Hepatocyte (in vitro differentiated cells): ENCODE measurements around the gene ASB16. TPM values are rescaled to one million over a fixed set of nuclear protein-coding genes. Genes with fewer than 3 reads are reported as not detected.
"Not testable (repeated sequence)": the region's sequence is repeated elsewhere in the genome, so short reads cannot be mapped to it uniquely, and the experiment has no call there.

Experiments
- DNase-seq: peaks from one replicate; pipeline ENCODE4 v3.0.0-alpha.2; 2016; ENCODE audit warnings: low spot score
- H2AFZ ChIP-seq: fragments of 200-600 bp; sonication (generic); 2 replicates; pipeline ENCODE4 v1.6.0; 2016; ENCODE audit warnings: antibody characterized with exemption, mild to moderate bottlenecking
- H3K27ac ChIP-seq: fragments of 200-600 bp; sonication (generic); 2 replicates; pipeline ENCODE4 v1.5.1; 2016; ENCODE audit warnings: mild to moderate bottlenecking
- H3K27me3 ChIP-seq: fragments of 200-600 bp; sonication (generic); 2 replicates; pipeline ENCODE4 v1.6.1; 2016
- H3K36me3 ChIP-seq: fragments of 200-600 bp; sonication (generic); replicated peaks from 2 replicates; pipeline ENCODE4 v1.5.1; 2016; ENCODE audit warnings: low read depth; ENCODE audit not compliant: insufficient read depth
- H3K4me1 ChIP-seq: fragments of 200-600 bp; sonication (generic); 2 replicates; pipeline ENCODE4 v1.5.1; 2016; ENCODE audit warnings: mild to moderate bottlenecking, moderate library complexity; ENCODE audit not compliant: insufficient read depth
- H3K4me2 ChIP-seq: fragments of 200-600 bp; sonication (generic); 2 replicates; pipeline ENCODE4 v1.6.0; 2016
- H3K4me3 ChIP-seq: fragments of 200-600 bp; sonication (generic); 2 replicates; pipeline ENCODE4 v1.5.1; 2016; ENCODE audit warnings: mild to moderate bottlenecking
- H3K79me2 ChIP-seq: fragments of 200-600 bp; sonication (generic); 2 replicates; pipeline ENCODE4 v1.6.0; 2017; ENCODE audit warnings: mild to moderate bottlenecking
- H3K9me2 ChIP-seq: fragments of 200-600 bp; sonication (generic); replicated peaks from 2 replicates; pipeline ENCODE4 v1.6.0; 2017; ENCODE audit warnings: mild to moderate bottlenecking; ENCODE audit not compliant: insufficient read depth
- H3K9me3 ChIP-seq: fragments of 200-600 bp; sonication (generic); 2 replicates; pipeline ENCODE4 v1.5.1; 2016; ENCODE audit warnings: low read depth, mild to moderate bottlenecking
- H4K20me1 ChIP-seq: fragments of 200-600 bp; sonication (generic); 2 replicates; pipeline ENCODE4 v1.6.0; 2016; ENCODE audit warnings: mild to moderate bottlenecking; ENCODE audit not compliant: insufficient read depth, poor library complexity, severe bottlenecking
- EZH2 ChIP-seq: fragments of 200-600 bp; sonication (generic); IDR thresholded peaks from 2 replicates; pipeline ENCODE4 v1.6.1; 2016; ENCODE audit warnings: antibody characterized with exemption, mild to moderate bottlenecking, borderline replicate concordance
- EZH2phosphoT487 ChIP-seq: fragments of 200-600 bp; sonication (generic); IDR thresholded peaks from one replicate; pipeline ENCODE4 v1.6.1; 2018; ENCODE audit warnings: antibody characterized with exemption, mild to moderate bottlenecking, low read depth, moderate library complexity; ENCODE audit not compliant: unreplicated experiment, severe bottlenecking
- WGBS: methylation state at CpG from one replicate; pipeline ENCODE4 v1.1.6; 2016; ENCODE audit warnings: low lambda C conversion rate; ENCODE audit errors: missing lambda C conversion rate; 5-methylcytosine and 5-hydroxymethylcytosine counted together
- polyA plus RNA-seq: library from polyadenylated mRNA; unstranded; fragments of >200 nt; fragmentation: Nextera tagmentation; extraction: Ambion mirVana; gene quantifications from 2 replicates; pipeline ENCODE4 v1.2.1, GENCODE V29; 2016
- total RNA-seq: library from RNA; depleted of rRNA; stranded (reverse); fragments of >200 nt; gene quantifications from 2 replicates; pipeline ENCODE4 v1.2.3, GENCODE V29; 2014
- TF ChIP-seq, protein P1 (sequence below): fragments of 200-600 bp; sonication (generic); IDR thresholded peaks from 2 replicates; pipeline ENCODE4 v1.5.1; 2016; ENCODE audit warnings: antibody characterized with exemption, mild to moderate bottlenecking; ENCODE audit not compliant: poor library complexity

ASB16 gene
- total and polyA plus RNA-seq, 2 experiments from 2014 or later: 0.23 to 0.71 TPM

DNA sequence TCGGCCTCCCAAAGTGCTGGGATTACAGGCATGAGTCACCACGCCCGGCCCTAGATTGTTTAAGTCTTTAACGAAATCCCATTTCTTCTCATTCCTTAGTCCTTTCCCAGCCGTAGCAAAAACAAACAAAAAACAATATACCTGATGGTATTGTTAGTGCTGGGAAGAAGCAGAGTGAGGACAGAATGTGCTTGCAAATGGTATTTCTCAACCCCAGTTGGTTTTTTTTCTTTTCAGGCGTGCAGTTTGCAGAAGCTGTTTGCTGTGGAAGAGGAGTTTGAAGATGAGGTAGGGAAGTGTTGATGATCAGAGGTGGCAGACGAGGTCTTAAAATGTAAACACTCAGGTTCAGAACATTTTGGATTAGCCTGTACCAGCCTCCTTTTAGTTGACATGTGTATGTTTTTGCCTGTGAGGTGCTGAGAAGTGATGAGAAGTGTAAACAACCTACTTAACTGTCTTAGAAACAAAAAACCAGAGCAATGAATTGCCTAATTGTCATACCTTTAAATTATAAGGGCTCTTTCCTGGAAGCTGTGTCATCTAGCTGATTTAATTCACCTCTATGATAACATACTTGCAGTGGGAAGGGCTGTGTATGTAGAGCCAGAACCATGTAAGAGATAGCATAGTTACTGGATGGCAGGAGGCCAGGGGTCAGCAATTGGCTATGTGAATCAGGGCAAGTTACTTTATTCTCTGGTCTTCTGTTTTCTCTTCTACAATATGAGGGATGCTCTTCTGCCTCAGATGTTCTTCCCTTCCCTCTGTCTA is 25.4 kb upstream of the ASB16 start:
- no peak overlapping the region for H2AFZ ChIP-seq
- H3K9me2 ChIP-seq: no peaks in the 10 kb centered on the region
- no peak overlapping the region for H3K4me3 ChIP-seq
- TF ChIP-seq EZH2phosphoT487: no peak
- no peak for TF ChIP-seq EZH2
- TF ChIP-seq, protein P1, sequence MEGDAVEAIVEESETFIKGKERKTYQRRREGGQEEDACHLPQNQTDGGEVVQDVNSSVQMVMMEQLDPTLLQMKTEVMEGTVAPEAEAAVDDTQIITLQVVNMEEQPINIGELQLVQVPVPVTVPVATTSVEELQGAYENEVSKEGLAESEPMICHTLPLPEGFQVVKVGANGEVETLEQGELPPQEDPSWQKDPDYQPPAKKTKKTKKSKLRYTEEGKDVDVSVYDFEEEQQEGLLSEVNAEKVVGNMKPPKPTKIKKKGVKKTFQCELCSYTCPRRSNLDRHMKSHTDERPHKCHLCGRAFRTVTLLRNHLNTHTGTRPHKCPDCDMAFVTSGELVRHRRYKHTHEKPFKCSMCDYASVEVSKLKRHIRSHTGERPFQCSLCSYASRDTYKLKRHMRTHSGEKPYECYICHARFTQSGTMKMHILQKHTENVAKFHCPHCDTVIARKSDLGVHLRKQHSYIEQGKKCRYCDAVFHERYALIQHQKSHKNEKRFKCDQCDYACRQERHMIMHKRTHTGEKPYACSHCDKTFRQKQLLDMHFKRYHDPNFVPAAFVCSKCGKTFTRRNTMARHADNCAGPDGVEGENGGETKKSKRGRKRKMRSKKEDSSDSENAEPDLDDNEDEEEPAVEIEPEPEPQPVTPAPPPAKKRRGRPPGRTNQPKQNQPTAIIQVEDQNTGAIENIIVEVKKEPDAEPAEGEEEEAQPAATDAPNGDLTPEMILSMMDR: no peak
- H3K27me3 ChIP-seq: no peaks in the 10 kb centered on the region
- no peak overlapping the region for H3K4me2 ChIP-seq
- H3K4me1 ChIP-seq: peaks cover 3% of the 10 kb centered on the region
- 66% methylated on average over 7 of the region's 7 CpGs for WGBS
- DNase-seq: no peak
- no peaks in the 10 kb centered on the region for H3K79me2 ChIP-seq
- H3K9me3 ChIP-seq: no peaks in the 10 kb centered on the region
- no peaks in the 10 kb centered on the region for H3K36me3 ChIP-seq
- H3K27ac ChIP-seq: peak overlapping the region; percentile 66
- no peaks in the 10 kb centered on the region for H4K20me1 ChIP-seq

GRCh38 chr17:44146375-44147346 is 23.8 kb upstream of the ASB16 start:
- Histone ChIP-seq H3K9me2 (no peaks in the 10 kb centered on the region), H3K4me2 (no peak overlapping the region), H3K9me3 (no peaks in the 10 kb centered on the region), H3K36me3 (no peaks in the 10 kb centered on the region), H3K27ac (peak overlapping the region; percentile 66), H4K20me1 (no peaks in the 10 kb centered on the region), H2AFZ (no peak overlapping the region), H3K27me3 (no peaks in the 10 kb centered on the region), H3K79me2 (no peaks in the 10 kb centered on the region), H3K4me3 (no peak overlapping the region), H3K4me1 (peaks cover 3% of the 10 kb centered on the region)
- TF ChIP-seq, protein P1: no peak
- DNase-seq: no peak
- WGBS: 44% methylated on average over 2 of the region's 2 CpGs

- Histone ChIP-seq H3K27ac (no peak overlapping the region), H3K27me3 (no peaks in the 10 kb centered on the region), H3K9me2 (no peaks in the 10 kb centered on the region), H3K4me2 (no peak overlapping the region), H4K20me1 (no peaks in the 10 kb centered on the region), H2AFZ (no peak overlapping the region), H3K79me2 (no peaks in the 10 kb centered on the region), H3K36me3 (no peaks in the 10 kb centered on the region), H3K4me1 (no peaks in the 10 kb centered on the region), H3K9me3 (no peaks in the 10 kb centered on the region), H3K4me3 (no peak overlapping the region)
- no peak for TF ChIP-seq EZH2phosphoT487
- TF ChIP-seq, protein P1: no peak
- no peak for TF ChIP-seq EZH2
- 94% methylated on average over 4 of the region's 4 CpGs for WGBS
- no peak for DNase-seq
Measured at GRCh38 chr17:44147812-44148211, 22.7 kb upstream of the ASB16 start.

GRCh38 chr17:44149066-44149465 is 21.4 kb upstream of the ASB16 start:
- not testable (repeated sequence) for H3K4me1 ChIP-seq, H3K9me2 ChIP-seq, H3K27me3 ChIP-seq, H4K20me1 ChIP-seq, H3K27ac ChIP-seq, H3K79me2 ChIP-seq, H2AFZ ChIP-seq, H3K4me3 ChIP-seq, H3K9me3 ChIP-seq, DNase-seq, H3K4me2 ChIP-seq, H3K36me3 ChIP-seq
- 96% methylated on average over 3 of the region's 3 CpGs for WGBS
